Effector memory CD8-positive, alpha-beta T cell (primary cell): ENCODE measurements around the gene KRTAP16-1.

Experiments
- ATAC-seq: fragments of 150-1000 bp; cut with Tn5 transposase; replicated peaks from 2 replicates; pipeline ENCODE4 v1.10.0; 2021; ENCODE audit warnings: mild to moderate bottlenecking, moderate library complexity
- DNase-seq, 3 experiments: peaks; one replicate each; pipeline ENCODE4 v3.0.0; 2021
- H3K27ac Mint-ChIP-seq, 2 donors: one replicate each; pipeline ENCODE4 v1.8.0; 2022; ENCODE audit warnings: mild to moderate bottlenecking in 2 of 2, mixed read lengths in 2 of 2, moderate library complexity in 2 of 2
- H3K27me3 Mint-ChIP-seq, 2 donors: one replicate each; pipeline ENCODE4 v1.8.0; 2022; ENCODE audit warnings: mixed read lengths in 2 of 2
- H3K36me3 Mint-ChIP-seq: one replicate; pipeline ENCODE4 v1.8.0; 2022; ENCODE audit warnings: mild to moderate bottlenecking, moderate library complexity, mixed read lengths; ENCODE audit not compliant: insufficient read depth
- H3K4me1 Mint-ChIP-seq, 2 donors: one replicate each; pipeline ENCODE4 v1.8.0; 2022; ENCODE audit warnings: low read depth in 2 of 2, mixed read lengths in 2 of 2
- H3K4me3 Mint-ChIP-seq, 2 donors: one replicate each; pipeline ENCODE4 v1.8.0; 2022; ENCODE audit warnings: mild to moderate bottlenecking in 2 of 2, mixed read lengths in 2 of 2, moderate library complexity in 2 of 2
- H3K9me3 Mint-ChIP-seq, 2 donors: one replicate each; pipeline ENCODE4 v1.8.0; 2022; ENCODE audit warnings: mixed read lengths in 2 of 2

Gene KRTAP16-1

DNA sequence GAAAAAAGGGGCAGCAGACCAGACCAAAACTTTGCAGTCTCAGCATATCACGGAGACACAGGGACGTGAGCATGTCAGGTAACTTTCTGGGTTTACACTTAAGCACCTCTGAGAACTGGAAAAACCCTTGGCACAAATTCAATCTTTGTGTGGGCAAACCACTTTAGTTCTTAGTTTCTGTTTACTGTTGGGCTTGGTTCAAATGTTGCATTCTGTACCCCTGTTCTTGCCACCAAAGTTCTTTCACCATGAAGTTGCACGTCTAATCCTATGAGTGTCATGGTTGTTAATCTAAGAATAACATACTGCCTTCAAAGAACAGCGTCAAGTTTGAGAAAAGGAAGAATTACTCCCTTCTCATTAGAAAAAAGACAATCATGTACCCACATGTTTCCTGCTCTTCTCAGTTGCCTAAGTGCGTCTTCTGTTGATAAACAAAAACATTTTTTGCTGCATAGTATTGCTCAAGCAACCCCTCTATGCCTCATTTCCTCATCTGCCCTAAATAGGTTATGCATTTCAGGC is 29.9 kb upstream of the KRTAP16-1 start:
- peaks cover 65 to 72% of the 10 kb centered on the region in 2 donors for H3K4me1 Mint-ChIP-seq
- peak; percentile 75 for ATAC-seq
- peak overlapping the region; percentile 66 to 85 for H3K4me3 Mint-ChIP-seq

GRCh38 chr17:41335747-41336146 is 26.6 kb upstream of the KRTAP16-1 start:
- Mint-ChIP-seq H3K4me1 (peaks cover 57 to 58% of the 10 kb centered on the region in 2 donors), H3K36me3 (peaks cover 15% of the 10 kb centered on the region), H3K27ac (peak overlapping the region; percentile 90 to 93), H3K9me3 (no peaks in the 10 kb centered on the region), H3K27me3 (no peaks in the 10 kb centered on the region), H3K4me3 (peak overlapping the region; percentile 71 to 74)
- DNase-seq: no peak
- no peak for ATAC-seq

More for the DNA sequence above, 29.9 kb upstream of the KRTAP16-1 start:
- H3K27ac Mint-ChIP-seq: peak overlapping the region; percentile 92 to 99
- peaks cover 20% of the 10 kb centered on the region for H3K36me3 Mint-ChIP-seq
- peaks cover 3 to 10% of the 10 kb centered on the region in 2 donors for H3K9me3 Mint-ChIP-seq
- peak; percentile 60 to 63 (median 62) for DNase-seq
- no peaks in the 10 kb centered on the region for H3K27me3 Mint-ChIP-seq

DNA sequence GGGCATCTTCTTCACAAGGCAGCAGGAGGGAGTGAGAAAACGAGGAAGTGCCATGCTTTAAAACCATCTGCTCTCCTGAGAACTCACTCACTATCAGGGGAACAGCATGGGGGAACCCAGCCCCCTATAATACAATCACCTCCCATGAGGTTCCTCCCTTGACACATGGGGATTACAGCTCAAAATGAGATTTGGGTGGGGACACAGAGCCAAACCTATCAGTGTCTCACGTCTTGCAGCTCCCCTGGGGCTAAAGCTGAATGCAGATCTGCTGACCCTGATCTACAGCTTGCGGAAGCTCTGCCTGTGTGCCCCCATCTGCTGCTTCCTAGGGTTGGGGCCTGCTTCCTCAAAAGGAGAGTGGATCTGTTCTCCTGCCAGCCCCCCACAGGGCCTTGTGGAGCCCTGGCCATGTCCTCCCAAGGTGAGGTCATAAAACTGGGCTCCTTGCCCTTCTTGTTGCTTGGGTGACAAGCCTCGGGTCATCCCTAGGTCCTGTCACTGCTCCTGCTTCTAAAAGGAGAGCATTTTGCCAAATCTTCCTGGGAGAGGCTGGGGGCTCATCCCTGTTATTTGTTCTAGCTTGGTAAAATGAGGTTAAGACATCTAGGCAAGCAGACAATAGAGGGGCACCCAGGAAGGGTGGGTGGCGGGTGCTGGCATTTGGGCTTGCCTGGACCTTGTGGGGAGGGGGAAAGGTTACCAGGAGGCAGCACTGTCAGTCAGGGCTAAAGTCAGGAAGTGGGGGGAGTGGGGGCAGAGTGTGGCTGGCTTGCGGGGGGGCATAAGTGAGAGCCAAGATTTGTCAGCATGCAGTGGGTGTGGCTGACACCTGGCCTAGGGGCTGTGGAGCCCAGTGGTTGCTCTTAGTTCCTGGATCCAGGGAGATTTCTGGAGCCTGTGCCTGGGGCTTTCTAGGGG is 25.5 kb upstream of the KRTAP16-1 start:
- Mint-ChIP-seq H3K27ac (peak overlapping the region; percentile 90 to 93), H3K9me3 (no peaks in the 10 kb centered on the region), H3K4me1 (peaks cover 46 to 47% of the 10 kb centered on the region in 2 donors), H3K4me3 (peak overlapping the region; percentile 71 to 74), H3K27me3 (no peaks in the 10 kb centered on the region), H3K36me3 (peaks cover 14% of the 10 kb centered on the region)
- DNase-seq (peak in 2 of 3 experiments; percentile 27 to 28), ATAC-seq (no peak)

GRCh38 chr17:41333836-41334235 is 24.7 kb upstream of the KRTAP16-1 start:
- Mint-ChIP-seq H3K27me3 (no peaks in the 10 kb centered on the region), H3K4me1 (peaks cover 39% of the 10 kb centered on the region in 2 donors), H3K9me3 (no peaks in the 10 kb centered on the region), H3K27ac (peak overlapping the region; percentile 31 to 61), H3K4me3 (peak overlapping the region; percentile 5 to 50), H3K36me3 (peaks cover 6% of the 10 kb centered on the region)
- DNase-seq (no peak), ATAC-seq (no peak)

GRCh38 chr17:41333098-41333497 is 24.0 kb upstream of the KRTAP16-1 start:
- DNase-seq: no peak
- H3K4me1 Mint-ChIP-seq: peaks cover 39 to 43% of the 10 kb centered on the region in 2 donors
- peak overlapping the region in 1 of 2 donors; percentile 5 for H3K4me3 Mint-ChIP-seq
- H3K27me3 Mint-ChIP-seq: no peaks in the 10 kb centered on the region
- no peaks in the 10 kb centered on the region for H3K36me3 Mint-ChIP-seq
- H3K27ac Mint-ChIP-seq: peak overlapping the region in 1 of 2 donors; percentile 31
- no peaks in the 10 kb centered on the region for H3K9me3 Mint-ChIP-seq
- no peak for ATAC-seq

- DNase-seq: no peak
- H3K36me3 Mint-ChIP-seq: no peaks in the 10 kb centered on the region
- no peak for ATAC-seq
- no peaks in the 10 kb centered on the region for H3K27me3 Mint-ChIP-seq
- H3K4me3 Mint-ChIP-seq: no peak overlapping the region
- H3K4me1 Mint-ChIP-seq: peaks cover 39 to 46% of the 10 kb centered on the region in 2 donors
- H3K27ac Mint-ChIP-seq: peak overlapping the region; percentile 31 to 42
- no peaks in the 10 kb centered on the region for H3K9me3 Mint-ChIP-seq
These were observed 23.1 kb upstream of the KRTAP16-1 start for GRCh38 chr17:41332239-41332638.

GRCh38 chr17:41331606-41332005 is 22.5 kb upstream of the KRTAP16-1 start:
- H3K4me3 Mint-ChIP-seq: no peak overlapping the region
- H3K36me3 Mint-ChIP-seq: no peaks in the 10 kb centered on the region
- ATAC-seq (no peak), DNase-seq (no peak)
- no peaks in the 10 kb centered on the region for H3K27me3 Mint-ChIP-seq
- no peak overlapping the region for H3K27ac Mint-ChIP-seq
- H3K9me3 Mint-ChIP-seq: no peaks in the 10 kb centered on the region
- peaks cover 39 to 53% of the 10 kb centered on the region in 2 donors for H3K4me1 Mint-ChIP-seq

- H3K27me3 Mint-ChIP-seq: no peaks in the 10 kb centered on the region
- H3K4me3 Mint-ChIP-seq: no peak overlapping the region
- peaks cover 18 to 46% of the 10 kb centered on the region in 2 donors for H3K4me1 Mint-ChIP-seq
- DNase-seq (no peak), ATAC-seq (no peak)
- H3K9me3 Mint-ChIP-seq: no peaks in the 10 kb centered on the region
- H3K27ac Mint-ChIP-seq: no peak overlapping the region
- no peaks in the 10 kb centered on the region for H3K36me3 Mint-ChIP-seq
These were observed 20.3 kb upstream of the KRTAP16-1 start for GRCh38 chr17:41329279-41329948.

DNA sequence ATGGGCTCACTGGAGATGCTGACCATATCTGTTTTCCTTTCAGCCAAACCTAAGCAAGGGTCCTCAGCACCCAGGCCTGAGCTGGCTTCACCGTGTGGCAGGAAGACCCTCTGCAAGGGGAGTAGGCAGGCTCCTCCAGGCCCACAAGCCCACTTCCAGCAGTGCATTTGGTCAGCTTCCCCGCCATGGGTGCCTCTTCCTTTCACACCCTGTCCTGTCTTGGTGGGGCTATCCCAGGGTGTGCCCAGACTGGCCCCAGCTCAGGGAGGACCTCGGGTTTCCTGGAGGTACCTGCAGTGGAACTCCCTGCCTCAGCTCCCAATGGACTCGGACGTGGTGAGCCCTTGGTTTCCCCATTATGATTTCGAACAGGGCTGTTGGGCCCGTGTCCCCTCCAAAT is 19.1 kb upstream of the KRTAP16-1 start:
- H3K4me1 Mint-ChIP-seq: peaks cover 15 to 46% of the 10 kb centered on the region in 2 donors
- ATAC-seq: no peak
- no peaks in the 10 kb centered on the region for H3K27me3 Mint-ChIP-seq
- H3K9me3 Mint-ChIP-seq: no peaks in the 10 kb centered on the region
- no peaks in the 10 kb centered on the region for H3K36me3 Mint-ChIP-seq
- no peak overlapping the region for H3K4me3 Mint-ChIP-seq
- no peak for DNase-seq
- H3K27ac Mint-ChIP-seq: peak overlapping the region in 1 of 2 donors; percentile 20

- Mint-ChIP-seq H3K9me3 (no peaks in the 10 kb centered on the region), H3K4me3 (peak overlapping the region in 1 of 2 donors; percentile 54), H3K27ac (peak overlapping the region; percentile 80 to 86), H3K27me3 (no peaks in the 10 kb centered on the region), H3K4me1 (peaks cover 13 to 46% of the 10 kb centered on the region in 2 donors), H3K36me3 (no peaks in the 10 kb centered on the region)
- no peak for DNase-seq
- ATAC-seq: no peak
These were observed 18.5 kb upstream of the KRTAP16-1 start for GRCh38 chr17:41327411-41328120.

DNA sequence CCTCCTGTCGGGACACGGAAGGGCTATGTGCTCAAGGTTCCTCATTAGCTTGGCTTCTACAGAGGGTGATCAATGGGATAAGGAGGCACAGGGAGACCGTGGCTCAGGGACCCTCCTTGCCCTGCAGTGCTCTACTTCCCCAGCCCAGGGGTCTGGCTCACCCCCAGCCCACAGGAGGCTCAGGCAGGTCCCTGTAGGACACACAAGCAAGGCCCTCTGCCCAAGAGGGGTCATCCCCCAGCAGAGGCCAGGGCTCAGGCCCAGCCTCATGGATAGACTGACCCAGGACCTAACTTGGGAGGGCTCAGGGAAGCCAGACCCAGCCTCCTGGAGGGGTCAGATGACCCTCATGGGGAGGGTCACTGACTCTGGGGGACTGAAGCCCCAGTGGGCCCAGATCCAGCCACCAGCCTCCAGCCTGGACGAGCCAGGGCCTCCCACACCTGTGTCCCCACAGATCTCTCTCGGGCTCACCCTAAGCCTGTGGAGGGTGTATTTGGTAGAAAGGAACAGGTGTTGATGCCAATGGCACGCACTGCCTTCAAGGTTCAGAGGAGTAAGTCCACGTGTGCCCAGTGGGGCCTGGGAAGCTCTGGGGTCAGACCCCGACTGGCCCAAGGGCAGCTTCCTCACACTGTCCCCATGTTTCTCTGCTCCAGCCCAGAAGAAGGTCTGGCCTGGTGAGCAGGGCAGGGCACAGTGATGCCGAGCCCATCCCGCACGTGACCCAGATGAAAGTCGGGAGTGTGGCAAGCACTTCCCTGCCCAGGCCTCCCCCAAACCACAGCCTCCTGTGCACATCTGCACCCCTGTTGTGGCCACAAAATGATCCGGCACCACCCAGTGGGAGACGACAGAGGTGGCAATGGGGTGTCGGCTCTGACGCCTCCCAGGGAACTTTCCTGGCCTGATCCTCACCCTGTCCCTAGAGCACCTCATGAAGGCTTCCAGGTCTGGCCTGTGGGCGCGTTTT is 17.4 kb upstream of the KRTAP16-1 start:
- Mint-ChIP-seq H3K27me3 (no peaks in the 10 kb centered on the region), H3K27ac (peak overlapping the region; percentile 80 to 86), H3K9me3 (no peaks in the 10 kb centered on the region), H3K4me3 (peak overlapping the region in 1 of 2 donors; percentile 54), H3K36me3 (peaks cover 4% of the 10 kb centered on the region), H3K4me1 (peaks cover 13 to 44% of the 10 kb centered on the region in 2 donors)
- peak; percentile 87 for ATAC-seq
- DNase-seq: peak in 2 of 3 experiments; percentile 39 to 43

GRCh38 chr17:41325611-41326010 is 16.5 kb upstream of the KRTAP16-1 start:
- Mint-ChIP-seq H3K4me3 (peak overlapping the region in 1 of 2 donors; percentile 8), H3K27me3 (no peaks in the 10 kb centered on the region), H3K36me3 (peaks cover 4% of the 10 kb centered on the region), H3K27ac (peak overlapping the region; percentile 6 to 80), H3K4me1 (peaks cover 13 to 44% of the 10 kb centered on the region in 2 donors), H3K9me3 (no peaks in the 10 kb centered on the region)
- DNase-seq: no peak
- ATAC-seq: no peak
